ENCODE measurements around the gene PRKCZ.

The PRKCZ gene

DNA sequence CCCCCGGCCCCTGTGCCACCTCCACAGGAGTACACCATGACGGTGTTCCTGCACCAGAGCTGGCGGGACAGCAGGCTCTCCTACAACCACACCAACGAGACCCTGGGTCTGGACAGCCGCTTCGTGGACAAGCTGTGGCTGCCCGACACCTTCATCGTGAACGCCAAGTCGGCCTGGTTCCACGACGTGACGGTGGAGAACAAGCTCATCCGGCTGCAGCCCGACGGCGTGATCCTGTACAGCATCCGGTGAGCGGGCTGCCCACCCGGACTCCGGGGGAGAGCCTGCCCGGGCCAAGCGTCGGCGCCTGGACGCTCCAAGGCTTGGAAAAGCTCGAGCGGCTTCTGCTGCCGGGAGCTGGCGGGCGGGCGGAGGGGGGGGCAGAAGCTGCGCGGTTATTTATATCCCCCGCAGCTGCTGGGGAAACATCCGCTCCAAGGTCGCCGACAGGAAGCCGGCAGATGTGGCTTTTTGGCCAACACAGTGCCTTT lies 24.7 kb upstream of the PRKCZ start:
- no peak overlapping the region for H3K9ac ChIP-seq (ENCODE audit: low read depth, low read length)
- no peaks in the 10 kb centered on the region for H3K4me1 ChIP-seq (ENCODE audit: control insufficient read depth, insufficient read depth, low read length)
- no peak overlapping the region for H3K4me3 ChIP-seq (ENCODE audit: low read depth, low read length)
- peaks cover 9% of the 10 kb centered on the region for H3K27me3 ChIP-seq (ENCODE audit: control insufficient read depth, insufficient read depth, low read length)
- H3K36me3 ChIP-seq (ENCODE audit: control insufficient read depth, insufficient read depth, low read length) = no peaks in the 10 kb centered on the region
- no peaks in the 10 kb centered on the region for H3K9me3 ChIP-seq (ENCODE audit: control insufficient read depth, insufficient read depth, low read length)
- H3K27ac ChIP-seq (ENCODE audit: low read depth, low read length) = no peak overlapping the region

GRCh38 chr1:2027961-2028583 lies 22.1 kb upstream of the PRKCZ start:
- Histone ChIP-seq H3K36me3 (ENCODE audit: control insufficient read depth, insufficient read depth, low read length) (no peaks in the 10 kb centered on the region), H3K4me1 (ENCODE audit: control insufficient read depth, insufficient read depth, low read length) (no peaks in the 10 kb centered on the region; the same call in 1 of the 2 replicates), H3K9ac (ENCODE audit: low read depth, low read length) (no peak overlapping the region), H3K27ac (ENCODE audit: low read depth, low read length) (no peak overlapping the region), H3K9me3 (ENCODE audit: control insufficient read depth, insufficient read depth, low read length) (no peaks in the 10 kb centered on the region), H3K27me3 (ENCODE audit: control insufficient read depth, insufficient read depth, low read length) (no peaks in the 10 kb centered on the region), H3K4me3 (ENCODE audit: low read depth, low read length) (no peak overlapping the region)

GRCh38 chr1:2028870-2029560 lies 21.2 kb upstream of the PRKCZ start:
- no peak overlapping the region for H3K4me3 ChIP-seq (ENCODE audit: low read depth, low read length)
- H3K36me3 ChIP-seq (ENCODE audit: control insufficient read depth, insufficient read depth, low read length) = no peaks in the 10 kb centered on the region
- H3K27me3 ChIP-seq (ENCODE audit: control insufficient read depth, insufficient read depth, low read length) = no peaks in the 10 kb centered on the region
- no peak overlapping the region for H3K9ac ChIP-seq (ENCODE audit: low read depth, low read length)
- H3K4me1 ChIP-seq (ENCODE audit: control insufficient read depth, insufficient read depth, low read length) = no peaks in the 10 kb centered on the region; the same call in 1 of the 2 replicates
- H3K27ac ChIP-seq (ENCODE audit: low read depth, low read length) = no peak overlapping the region
- no peaks in the 10 kb centered on the region for H3K9me3 ChIP-seq (ENCODE audit: control insufficient read depth, insufficient read depth, low read length)

DNA sequence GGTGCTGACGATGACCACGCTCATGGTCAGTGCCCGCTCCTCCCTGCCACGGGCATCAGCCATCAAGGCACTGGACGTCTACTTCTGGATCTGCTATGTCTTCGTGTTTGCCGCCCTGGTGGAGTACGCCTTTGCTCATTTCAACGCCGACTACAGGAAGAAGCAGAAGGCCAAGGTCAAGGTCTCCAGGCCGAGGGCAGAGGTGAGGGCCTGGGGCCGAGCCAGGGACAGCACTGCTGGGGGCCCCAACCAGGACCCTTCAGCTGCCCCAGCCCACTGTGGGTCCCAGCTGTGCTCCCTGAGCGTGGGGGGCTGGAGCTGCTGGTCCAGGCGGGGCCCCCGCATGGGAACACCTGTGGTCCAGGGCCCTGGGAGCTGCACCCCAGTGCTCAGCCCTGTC lies 20.6 kb upstream of the PRKCZ start:
- H3K9me3 ChIP-seq (ENCODE audit: control insufficient read depth, insufficient read depth, low read length) = no peaks in the 10 kb centered on the region
- H3K27ac ChIP-seq (ENCODE audit: low read depth, low read length) = no peak overlapping the region
- no peaks in the 10 kb centered on the region for H3K27me3 ChIP-seq (ENCODE audit: control insufficient read depth, insufficient read depth, low read length)
- H3K9ac ChIP-seq (ENCODE audit: low read depth, low read length) = no peak overlapping the region
- H3K4me3 ChIP-seq (ENCODE audit: low read depth, low read length) = no peak overlapping the region
- H3K36me3 ChIP-seq (ENCODE audit: control insufficient read depth, insufficient read depth, low read length) = no peaks in the 10 kb centered on the region
- H3K4me1 ChIP-seq (ENCODE audit: control insufficient read depth, insufficient read depth, low read length) = no peaks in the 10 kb centered on the region; the same call in 1 of the 2 replicates

- no peak overlapping the region for H3K9ac ChIP-seq (ENCODE audit: low read depth, low read length)
- H3K4me3 ChIP-seq (ENCODE audit: low read depth, low read length) = no peak overlapping the region
- no peaks in the 10 kb centered on the region for H3K36me3 ChIP-seq (ENCODE audit: control insufficient read depth, insufficient read depth, low read length)
- H3K9me3 ChIP-seq (ENCODE audit: control insufficient read depth, insufficient read depth, low read length) = no peaks in the 10 kb centered on the region
- no peaks in the 10 kb centered on the region; the same call in 1 of the 2 replicates for H3K4me1 ChIP-seq (ENCODE audit: control insufficient read depth, insufficient read depth, low read length)
- H3K27me3 ChIP-seq (ENCODE audit: control insufficient read depth, insufficient read depth, low read length) = no peaks in the 10 kb centered on the region
- no peak overlapping the region for H3K27ac ChIP-seq (ENCODE audit: low read depth, low read length)
Observed at GRCh38 chr1:2030076-2030871, 19.9 kb upstream of the PRKCZ start.

- H3K36me3 ChIP-seq (ENCODE audit: control insufficient read depth, insufficient read depth, low read length) = no peaks in the 10 kb centered on the region
- H3K4me1 ChIP-seq (ENCODE audit: control insufficient read depth, insufficient read depth, low read length) = no peaks in the 10 kb centered on the region; the same call in 1 of the 2 replicates
- no peaks in the 10 kb centered on the region for H3K27me3 ChIP-seq (ENCODE audit: control insufficient read depth, insufficient read depth, low read length)
- H3K4me3 ChIP-seq (ENCODE audit: low read depth, low read length) = no peak overlapping the region
- no peak overlapping the region for H3K27ac ChIP-seq (ENCODE audit: low read depth, low read length)
- no peaks in the 10 kb centered on the region for H3K9me3 ChIP-seq (ENCODE audit: control insufficient read depth, insufficient read depth, low read length)
- no peak overlapping the region for H3K9ac ChIP-seq (ENCODE audit: low read depth, low read length)
Observed at GRCh38 chr1:2031546-2032540, 18.4 kb upstream of the PRKCZ start.

- no peaks in the 10 kb centered on the region for H3K27me3 ChIP-seq (ENCODE audit: control insufficient read depth, insufficient read depth, low read length)
- no peak overlapping the region for H3K9ac ChIP-seq (ENCODE audit: low read depth, low read length)
- no peaks in the 10 kb centered on the region for H3K9me3 ChIP-seq (ENCODE audit: control insufficient read depth, insufficient read depth, low read length)
Observed at GRCh38 chr1:2032737-2033136, 17.5 kb upstream of the PRKCZ start.

DNA sequence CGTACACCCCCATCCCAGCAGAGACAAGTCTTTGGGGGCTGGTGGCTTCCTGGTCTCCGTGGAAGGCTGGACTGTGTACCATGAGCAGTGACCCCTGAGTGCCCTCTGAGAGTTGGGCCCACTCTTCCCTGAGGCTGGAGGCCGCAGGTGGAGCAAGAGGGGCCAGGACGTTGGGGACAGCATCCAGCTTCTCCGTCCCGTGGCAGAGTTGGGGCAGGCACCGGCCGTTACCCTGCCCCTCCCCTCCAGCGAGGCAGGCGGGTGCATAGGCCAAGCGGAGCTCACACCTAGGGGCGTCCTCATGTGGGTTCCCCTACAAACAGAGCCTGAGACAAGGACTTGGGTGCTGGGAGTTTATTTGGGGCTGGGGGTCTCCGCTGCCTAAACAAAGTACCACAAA lies 17.0 kb upstream of the PRKCZ start:
- no peak overlapping the region for H3K9ac ChIP-seq (ENCODE audit: low read depth, low read length)
- H3K27me3 ChIP-seq (ENCODE audit: control insufficient read depth, insufficient read depth, low read length) = no peaks in the 10 kb centered on the region
- no peak overlapping the region for H3K4me3 ChIP-seq (ENCODE audit: low read depth, low read length)
- H3K4me1 ChIP-seq (ENCODE audit: control insufficient read depth, insufficient read depth, low read length) = no peaks in the 10 kb centered on the region; the same call in 1 of the 2 replicates
- H3K9me3 ChIP-seq (ENCODE audit: control insufficient read depth, insufficient read depth, low read length) = no peaks in the 10 kb centered on the region
- H3K36me3 ChIP-seq (ENCODE audit: control insufficient read depth, insufficient read depth, low read length) = no peaks in the 10 kb centered on the region
- H3K27ac ChIP-seq (ENCODE audit: low read depth, low read length) = no peak overlapping the region

More at GRCh38 chr1:2032737-2033136, 17.5 kb upstream of the PRKCZ start:
- Histone ChIP-seq H3K4me3 (ENCODE audit: low read depth, low read length) (no peak overlapping the region), H3K4me1 (ENCODE audit: control insufficient read depth, insufficient read depth, low read length) (no peaks in the 10 kb centered on the region; the same call in 1 of the 2 replicates), H3K27ac (ENCODE audit: low read depth, low read length) (no peak overlapping the region), H3K36me3 (ENCODE audit: control insufficient read depth, insufficient read depth, low read length) (no peaks in the 10 kb centered on the region)

GRCh38 chr1:2036287-2036686 lies 13.9 kb upstream of the PRKCZ start:
- no peaks in the 10 kb centered on the region for H3K9me3 ChIP-seq (ENCODE audit: control insufficient read depth, insufficient read depth, low read length)
- H3K27me3 ChIP-seq (ENCODE audit: control insufficient read depth, insufficient read depth, low read length) = no peaks in the 10 kb centered on the region
- no peak overlapping the region for H3K9ac ChIP-seq (ENCODE audit: low read depth, low read length)
- H3K4me3 ChIP-seq (ENCODE audit: low read depth, low read length) = no peak overlapping the region
- no peak overlapping the region for H3K27ac ChIP-seq (ENCODE audit: low read depth, low read length)
- H3K36me3 ChIP-seq (ENCODE audit: control insufficient read depth, insufficient read depth, low read length) = no peaks in the 10 kb centered on the region
- H3K4me1 ChIP-seq (ENCODE audit: control insufficient read depth, insufficient read depth, low read length) = no peaks in the 10 kb centered on the region; the same call in 1 of the 2 replicates

DNA sequence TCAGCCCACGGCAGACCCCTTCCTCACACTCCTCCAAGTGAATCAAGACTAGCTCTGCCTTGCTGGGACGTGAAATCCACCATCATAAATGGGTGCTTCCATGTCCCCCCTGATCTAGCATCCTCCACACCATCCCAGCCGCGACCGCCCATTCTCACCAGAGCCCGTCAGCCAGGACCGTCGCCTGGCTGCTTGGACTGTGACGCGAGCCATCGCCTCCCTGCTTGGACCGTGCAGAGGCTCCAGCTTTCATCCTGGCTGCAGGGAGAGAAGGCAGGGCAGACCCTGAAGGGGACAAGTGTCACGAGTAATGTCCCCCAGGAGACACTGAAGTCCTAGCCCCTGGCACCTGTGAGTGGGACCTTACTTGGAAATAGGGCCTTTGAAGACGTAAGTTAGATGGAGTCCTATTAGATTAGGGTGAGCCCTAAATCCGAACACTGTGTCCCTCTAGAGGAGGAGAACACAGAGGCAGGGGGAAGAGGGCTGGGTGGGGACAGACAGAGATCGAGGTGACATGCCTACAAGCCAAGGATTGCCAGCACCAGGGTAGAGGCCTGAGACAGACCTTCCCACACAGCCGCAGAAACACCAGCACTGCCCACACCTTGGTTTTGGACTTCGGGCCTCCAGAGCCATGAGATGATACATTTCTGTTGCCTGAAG lies 12.8 kb upstream of the PRKCZ start:
- Histone ChIP-seq H3K36me3 (ENCODE audit: control insufficient read depth, insufficient read depth, low read length) (no peaks in the 10 kb centered on the region), H3K4me3 (ENCODE audit: low read depth, low read length) (no peak overlapping the region), H3K9ac (ENCODE audit: low read depth, low read length) (no peak overlapping the region), H3K27me3 (ENCODE audit: control insufficient read depth, insufficient read depth, low read length) (no peaks in the 10 kb centered on the region), H3K9me3 (ENCODE audit: control insufficient read depth, insufficient read depth, low read length) (no peaks in the 10 kb centered on the region), H3K27ac (ENCODE audit: low read depth, low read length) (no peak overlapping the region), H3K4me1 (ENCODE audit: control insufficient read depth, insufficient read depth, low read length) (no peaks in the 10 kb centered on the region; the same call in 1 of the 2 replicates)
